HCT116 (cell line): Measurements from ENCODE around the gene TLE3. TPM values are rescaled to one million over a fixed set of nuclear protein-coding genes. Genes with fewer than 3 reads are reported as not detected.

Experiments used
- ATAC-seq: fragments of 200-7000 bp; cut with Tn5 transposase; 2 replicates; pipeline ENCODE4 v1.9.1; 2020; ENCODE audit warnings: mild to moderate bottlenecking, moderate library complexity
- BruUV-seq: library from RNA; stranded (reverse); fragments of 400-500 nt; replicated peaks from 2 replicates; lab custom pipeline; 2021; lab: Mats Ljungman, UMichigan
- CTCF ChIA-PET: fragments of 300-600 bp; sonication (Branson Sonifier 250); formaldehyde crosslinking; loops from one replicate; lab custom pipeline; 2021; ENCODE audit warnings: antibody characterized with exemption; lab: Charles Lee
- POLR2A ChIA-PET: fragments of 300-600, 350-600 bp; sonication (Branson Sonifier 250); formaldehyde crosslinking; loops from one replicate; lab custom pipeline; 2021; ENCODE audit warnings: antibody characterized with exemption; lab: Charles Lee
- RAD21 ChIA-PET, 2 experiments: fragments of 300-600 bp; sonication (Branson Sonifier 250); formaldehyde crosslinking; loops; one replicate each; lab custom pipeline; 2023; ENCODE audit warnings: low total read pairs in 2 of 2; ENCODE audit not compliant: uncharacterized antibody in 2 of 2, unreplicated experiment in 2 of 2, low non-redundant PET in 1 of 2; lab: Charles Lee
- DNase-seq: peaks from one replicate; pipeline ENCODE4 v3.0.0-alpha.2; 2010; ENCODE audit warnings: low read depth, low spot score
- H2AFZ ChIP-seq: fragments of 200-600 bp; shearing (Covaris generic), sonication (generic); 2 replicates; pipeline ENCODE4 v1.6.1; 2017; ENCODE audit warnings: low read depth, mixed run types, mixed read lengths, antibody characterized with exemption, low read length; ENCODE audit not compliant: poor library complexity, severe bottlenecking
- H3K27ac ChIP-seq: 2 replicates; pipeline ENCODE4 v1.5.1; 2012; ENCODE audit warnings: low read depth, low read length
- H3K27me3 ChIP-seq: fragments of 200-600 bp; sonication (generic); 2 replicates; pipeline ENCODE4 v1.6.1; 2016; ENCODE audit warnings: mixed run types, low read length, mixed read lengths; ENCODE audit not compliant: insufficient read depth
- H3K36me3 ChIP-seq, 2 experiments: fragments of 200-500 bp in 1 of 2; fragments of 200-600 bp in 1 of 2; sonication (Bioruptor generic) in 1 of 2; sonication (generic) in 1 of 2; 2 replicates each; pipeline versions ENCODE4 v1.5.1 to v1.6.1; 2014 to 2016; ENCODE audit warnings: low read length in 2 of 2, inconsistent platforms in 1 of 2, mixed read lengths in 1 of 2, mixed run types in 1 of 2; ENCODE audit not compliant: insufficient read depth in 2 of 2, control insufficient read depth in 1 of 2
- H3K4me1 ChIP-seq, 2 experiments: fragments of 200-600 bp in 1 of 2; sonication (generic) in 1 of 2; 2 replicates each; pipeline versions ENCODE4 v1.5.1 to v1.6.1; 2012 to 2017; ENCODE audit warnings: low read length in 2 of 2, inconsistent platforms in 1 of 2, mild to moderate bottlenecking in 1 of 2, mixed read lengths in 1 of 2, mixed run types in 1 of 2, moderate library complexity in 1 of 2; ENCODE audit not compliant: insufficient read depth in 2 of 2, control insufficient read depth in 1 of 2
- H3K4me2 ChIP-seq: fragments of 200-600 bp; sonication (generic); 2 replicates; pipeline ENCODE4 v1.6.1; 2017; ENCODE audit warnings: mixed run types, low read length, mixed read lengths
- H3K4me3 ChIP-seq, 2 experiments: fragments of 200-600 bp in 1 of 2; sonication (generic) in 1 of 2; replicated peaks in 1 of 2; 2 replicates each; pipeline ENCODE4 v1.5.1; 2011 to 2016; ENCODE audit warnings: low read length in 2 of 2, control low read depth in 1 of 2, low read depth in 1 of 2, mild to moderate bottlenecking in 1 of 2, mixed read lengths in 1 of 2, mixed run types in 1 of 2
- H3K79me2 ChIP-seq: fragments of 200-600 bp; sonication (generic); 2 replicates; pipeline ENCODE4 v1.6.1; 2017; ENCODE audit warnings: mild to moderate bottlenecking, mixed run types, low read length, moderate library complexity, mixed read lengths; ENCODE audit not compliant: insufficient read depth
- H3K9ac ChIP-seq: fragments of 200-600 bp; sonication (generic); 2 replicates; pipeline ENCODE4 v1.6.1; 2016; ENCODE audit warnings: low read length, mixed read lengths
- H3K9me2 ChIP-seq: fragments of 200-600 bp; sonication (generic), shearing (Covaris generic); 2 replicates; pipeline ENCODE4 v1.6.1; 2017; ENCODE audit warnings: mixed run types, mild to moderate bottlenecking, moderate library complexity; ENCODE audit not compliant: insufficient read depth
- H3K9me3 ChIP-seq, 2 experiments: fragments of 200-500 bp in 1 of 2; fragments of 200-600 bp in 1 of 2; sonication (Bioruptor generic) in 1 of 2; sonication (generic) in 1 of 2; 2 replicates each; pipeline ENCODE4 v1.6.1; 2014 to 2017; ENCODE audit warnings: low read length in 2 of 2, mixed read lengths in 2 of 2, inconsistent platforms in 1 of 2, low read depth in 1 of 2, mild to moderate bottlenecking in 1 of 2, mixed run types in 1 of 2, moderate library complexity in 1 of 2; ENCODE audit not compliant: control insufficient read depth in 1 of 2, insufficient read depth in 1 of 2
- H4K20me1 ChIP-seq: fragments of 200-600 bp; sonication (generic), shearing (Covaris generic); 2 replicates; pipeline ENCODE4 v1.6.1; 2017; ENCODE audit warnings: mixed run types, mild to moderate bottlenecking, moderate library complexity; ENCODE audit not compliant: insufficient read depth
- ATF3 ChIP-seq: IDR thresholded peaks from 2 replicates; pipeline ENCODE4 v1.6.1; 2012
- CEBPB ChIP-seq: IDR thresholded peaks from 2 replicates; pipeline ENCODE4 v1.6.1; 2012; ENCODE audit warnings: low read depth
- ELF1 ChIP-seq: IDR thresholded peaks from 2 replicates; pipeline ENCODE4 v1.6.1; 2012; ENCODE audit warnings: low read depth, borderline replicate concordance
- EZH2 ChIP-seq: fragments of 200-600 bp; sonication (generic); IDR thresholded peaks from 2 replicates; pipeline ENCODE4 v1.6.1; 2017; ENCODE audit warnings: antibody characterized with exemption, mixed run types
- EZH2phosphoT487 ChIP-seq: fragments of 200-600 bp; IDR thresholded peaks from 2 replicates; pipeline ENCODE4 v1.6.1; 2018; ENCODE audit warnings: antibody characterized with exemption, borderline replicate concordance
- FOSL1 ChIP-seq: IDR thresholded peaks from 2 replicates; pipeline ENCODE4 v1.6.1; 2012; ENCODE audit warnings: low read depth
- JUND ChIP-seq: IDR thresholded peaks from 2 replicates; pipeline ENCODE4 v1.6.1; 2012
- SRF ChIP-seq: IDR thresholded peaks from 2 replicates; pipeline ENCODE4 v1.6.1; 2012; ENCODE audit warnings: low read depth
- TCF7L2 ChIP-seq: IDR thresholded peaks from 2 replicates; pipeline ENCODE4 v1.7.0; 2011; ENCODE audit warnings: borderline replicate concordance, inconsistent platforms; ENCODE audit not compliant: insufficient read depth, insufficient read length; ENCODE audit errors: extremely low read depth
- YY1 ChIP-seq: IDR thresholded peaks from 2 replicates; pipeline ENCODE4 v1.6.1; 2011; ENCODE audit warnings: low read length, low read depth, moderate library complexity, mild to moderate bottlenecking; ENCODE audit not compliant: insufficient replicate concordance; ENCODE audit errors: extremely low read depth
- ZNF274 ChIP-seq: fragments of 200-500 bp; sonication (Bioruptor generic); IDR thresholded peaks from 2 replicates; pipeline ENCODE4 v1.6.1; 2014; ENCODE audit warnings: mild to moderate bottlenecking, low read depth, low read length, inconsistent platforms
- intact Hi-C: fragments of 100-400 bp; cut with micrococcal nuclease; formaldehyde crosslinking; loops from 2 replicates; pipeline ENCODE4 v1.10.0; 2022
- total RNA-seq: library from RNA; stranded (reverse); gene quantifications from one replicate; pipeline ENCODE4 v1.2.1, GENCODE V29; 2021; ENCODE audit not compliant: unreplicated experiment
- TF ChIP-seq, protein P1 (sequence below): IDR thresholded peaks from 2 replicates; pipeline ENCODE4 v1.6.1; 2011; ENCODE audit warnings: mild to moderate bottlenecking, low read length, moderate library complexity; ENCODE audit not compliant: insufficient replicate concordance; ENCODE audit errors: extremely low read depth
- TF ChIP-seq, protein P2 (sequence below): IDR thresholded peaks from 2 replicates; pipeline ENCODE4 v1.6.1; 2012
- TF ChIP-seq, protein P3 (sequence below): IDR thresholded peaks from 2 replicates; pipeline ENCODE4 v1.6.1; 2012; ENCODE audit warnings: low read depth
- TF ChIP-seq, protein P4 (sequence below), 3 experiments: fragments of 200-600 bp in 1 of 3; sonication (generic) in 1 of 3; IDR thresholded peaks in 2 of 3; conservative IDR thresholded peaks in 1 of 3; 2 replicates each; pipeline ENCODE4 v1.5.1; 2012 to 2017; ENCODE audit warnings: low read depth in 2 of 3, low read length in 2 of 3, antibody characterized with exemption in 1 of 3, borderline replicate concordance in 1 of 3, control low read depth in 1 of 3, mild to moderate bottlenecking in 1 of 3, mixed read lengths in 1 of 3, mixed run types in 1 of 3, moderate library complexity in 1 of 3; ENCODE audit not compliant: insufficient read depth in 1 of 3

The TLE3 gene
- total RNA-seq, 1 experiment from 2014 or later = 53.9 TPM

DNA sequence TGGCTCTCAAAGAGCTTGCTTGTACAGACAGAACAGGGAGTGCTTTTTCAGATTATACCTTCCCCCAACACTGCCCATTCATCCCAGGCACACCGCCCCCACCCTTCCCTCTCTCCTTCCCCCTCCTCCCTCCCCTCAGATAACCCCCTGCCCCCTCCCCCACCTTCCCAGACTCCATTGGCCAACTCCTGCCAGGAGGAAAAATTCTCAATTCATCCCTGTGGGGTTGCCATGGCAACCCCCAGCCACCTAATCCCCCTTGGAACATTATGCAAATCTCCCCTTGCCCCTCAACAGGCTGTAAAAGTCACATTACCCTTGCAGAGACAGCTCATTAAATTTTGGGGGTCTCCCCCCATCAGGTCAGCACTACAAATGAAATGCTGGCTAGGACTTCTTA lies 14.3 kb downstream of the TLE3 start:
- peaks cover 69% of the 10 kb centered on the region for H3K79me2 ChIP-seq
- DNase-seq = no peak
- H3K36me3 ChIP-seq = peaks cover 24 to 43% of the 10 kb centered on the region in 2 experiments; a peak in 3 of 4 replicates
- CTCF ChIA-PET = no interaction called here
- no peaks in the 10 kb centered on the region for H3K4me1 ChIP-seq
- no peak for ATAC-seq
- 0 out of 2 replicates have a peak, but pooled peaks cover 3% of the 10 kb centered on the region for H4K20me1 ChIP-seq
- H3K9me3 ChIP-seq = no peaks in the 10 kb centered on the region
- H3K27ac ChIP-seq = no peak overlapping the region
- intact Hi-C loops = no loop called here
- H3K9me2 ChIP-seq = no peaks in the 10 kb centered on the region
- BruUV-seq = no TSS peak
- H3K4me3 ChIP-seq = no peak overlapping the region
- POLR2A ChIA-PET = no interaction called here
- no peak overlapping the region for H3K9ac ChIP-seq
- TF ChIP-seq JUND = no peak
- no peak for TF ChIP-seq EZH2phosphoT487
- no peak for TF ChIP-seq EZH2
- no peak for TF ChIP-seq SRF
- TF ChIP-seq CEBPB = no peak
- no peak for TF ChIP-seq ATF3
- TF ChIP-seq ELF1 = no peak
- no peak for TF ChIP-seq TCF7L2
- TF ChIP-seq ZNF274 = no peak
- TF ChIP-seq, protein P1, sequence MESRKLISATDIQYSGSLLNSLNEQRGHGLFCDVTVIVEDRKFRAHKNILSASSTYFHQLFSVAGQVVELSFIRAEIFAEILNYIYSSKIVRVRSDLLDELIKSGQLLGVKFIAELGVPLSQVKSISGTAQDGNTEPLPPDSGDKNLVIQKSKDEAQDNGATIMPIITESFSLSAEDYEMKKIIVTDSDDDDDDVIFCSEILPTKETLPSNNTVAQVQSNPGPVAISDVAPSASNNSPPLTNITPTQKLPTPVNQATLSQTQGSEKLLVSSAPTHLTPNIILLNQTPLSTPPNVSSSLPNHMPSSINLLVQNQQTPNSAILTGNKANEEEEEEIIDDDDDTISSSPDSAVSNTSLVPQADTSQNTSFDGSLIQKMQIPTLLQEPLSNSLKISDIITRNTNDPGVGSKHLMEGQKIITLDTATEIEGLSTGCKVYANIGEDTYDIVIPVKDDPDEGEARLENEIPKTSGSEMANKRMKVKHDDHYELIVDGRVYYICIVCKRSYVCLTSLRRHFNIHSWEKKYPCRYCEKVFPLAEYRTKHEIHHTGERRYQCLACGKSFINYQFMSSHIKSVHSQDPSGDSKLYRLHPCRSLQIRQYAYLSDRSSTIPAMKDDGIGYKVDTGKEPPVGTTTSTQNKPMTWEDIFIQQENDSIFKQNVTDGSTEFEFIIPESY = no peak
- TF ChIP-seq, protein P2, sequence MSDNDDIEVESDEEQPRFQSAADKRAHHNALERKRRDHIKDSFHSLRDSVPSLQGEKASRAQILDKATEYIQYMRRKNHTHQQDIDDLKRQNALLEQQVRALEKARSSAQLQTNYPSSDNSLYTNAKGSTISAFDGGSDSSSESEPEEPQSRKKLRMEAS = no peak
- TF ChIP-seq FOSL1 = no peak
- TF ChIP-seq YY1 = no peak
- TF ChIP-seq, protein P3, sequence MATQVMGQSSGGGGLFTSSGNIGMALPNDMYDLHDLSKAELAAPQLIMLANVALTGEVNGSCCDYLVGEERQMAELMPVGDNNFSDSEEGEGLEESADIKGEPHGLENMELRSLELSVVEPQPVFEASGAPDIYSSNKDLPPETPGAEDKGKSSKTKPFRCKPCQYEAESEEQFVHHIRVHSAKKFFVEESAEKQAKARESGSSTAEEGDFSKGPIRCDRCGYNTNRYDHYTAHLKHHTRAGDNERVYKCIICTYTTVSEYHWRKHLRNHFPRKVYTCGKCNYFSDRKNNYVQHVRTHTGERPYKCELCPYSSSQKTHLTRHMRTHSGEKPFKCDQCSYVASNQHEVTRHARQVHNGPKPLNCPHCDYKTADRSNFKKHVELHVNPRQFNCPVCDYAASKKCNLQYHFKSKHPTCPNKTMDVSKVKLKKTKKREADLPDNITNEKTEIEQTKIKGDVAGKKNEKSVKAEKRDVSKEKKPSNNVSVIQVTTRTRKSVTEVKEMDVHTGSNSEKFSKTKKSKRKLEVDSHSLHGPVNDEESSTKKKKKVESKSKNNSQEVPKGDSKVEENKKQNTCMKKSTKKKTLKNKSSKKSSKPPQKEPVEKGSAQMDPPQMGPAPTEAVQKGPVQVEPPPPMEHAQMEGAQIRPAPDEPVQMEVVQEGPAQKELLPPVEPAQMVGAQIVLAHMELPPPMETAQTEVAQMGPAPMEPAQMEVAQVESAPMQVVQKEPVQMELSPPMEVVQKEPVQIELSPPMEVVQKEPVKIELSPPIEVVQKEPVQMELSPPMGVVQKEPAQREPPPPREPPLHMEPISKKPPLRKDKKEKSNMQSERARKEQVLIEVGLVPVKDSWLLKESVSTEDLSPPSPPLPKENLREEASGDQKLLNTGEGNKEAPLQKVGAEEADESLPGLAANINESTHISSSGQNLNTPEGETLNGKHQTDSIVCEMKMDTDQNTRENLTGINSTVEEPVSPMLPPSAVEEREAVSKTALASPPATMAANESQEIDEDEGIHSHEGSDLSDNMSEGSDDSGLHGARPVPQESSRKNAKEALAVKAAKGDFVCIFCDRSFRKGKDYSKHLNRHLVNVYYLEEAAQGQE = no peak
- TF ChIP-seq, protein P4, sequence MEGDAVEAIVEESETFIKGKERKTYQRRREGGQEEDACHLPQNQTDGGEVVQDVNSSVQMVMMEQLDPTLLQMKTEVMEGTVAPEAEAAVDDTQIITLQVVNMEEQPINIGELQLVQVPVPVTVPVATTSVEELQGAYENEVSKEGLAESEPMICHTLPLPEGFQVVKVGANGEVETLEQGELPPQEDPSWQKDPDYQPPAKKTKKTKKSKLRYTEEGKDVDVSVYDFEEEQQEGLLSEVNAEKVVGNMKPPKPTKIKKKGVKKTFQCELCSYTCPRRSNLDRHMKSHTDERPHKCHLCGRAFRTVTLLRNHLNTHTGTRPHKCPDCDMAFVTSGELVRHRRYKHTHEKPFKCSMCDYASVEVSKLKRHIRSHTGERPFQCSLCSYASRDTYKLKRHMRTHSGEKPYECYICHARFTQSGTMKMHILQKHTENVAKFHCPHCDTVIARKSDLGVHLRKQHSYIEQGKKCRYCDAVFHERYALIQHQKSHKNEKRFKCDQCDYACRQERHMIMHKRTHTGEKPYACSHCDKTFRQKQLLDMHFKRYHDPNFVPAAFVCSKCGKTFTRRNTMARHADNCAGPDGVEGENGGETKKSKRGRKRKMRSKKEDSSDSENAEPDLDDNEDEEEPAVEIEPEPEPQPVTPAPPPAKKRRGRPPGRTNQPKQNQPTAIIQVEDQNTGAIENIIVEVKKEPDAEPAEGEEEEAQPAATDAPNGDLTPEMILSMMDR (IDR thresholded peaks at IDR 0.05 in 2 of 3, conservative IDR thresholded peaks at IDR 0.05 in 1 of 3; ENCODE audit: borderline replicate concordance in 1 of 3, insufficient read depth in 1 of 3, low read depth in 2 of 3, low read length in 2 of 3) = no peak
- TF ChIP-seq, all 23 proteins: peak for 0
- Histone ChIP-seq H3K27me3 (no peaks in the 10 kb centered on the region), H3K4me2 (no peak overlapping the region), H2AFZ (no peak overlapping the region)
- RAD21 ChIA-PET = no interaction called here
